GM21515 (cell line): ENCODE results near the gene RPTOR.

Source experiments
- ATAC-seq: cut with Tn5 transposase; IDR thresholded peaks from one replicate; pipeline ENCODE4 v1.9.1; 2021; ENCODE audit not compliant: unreplicated experiment

The RPTOR gene

DNA sequence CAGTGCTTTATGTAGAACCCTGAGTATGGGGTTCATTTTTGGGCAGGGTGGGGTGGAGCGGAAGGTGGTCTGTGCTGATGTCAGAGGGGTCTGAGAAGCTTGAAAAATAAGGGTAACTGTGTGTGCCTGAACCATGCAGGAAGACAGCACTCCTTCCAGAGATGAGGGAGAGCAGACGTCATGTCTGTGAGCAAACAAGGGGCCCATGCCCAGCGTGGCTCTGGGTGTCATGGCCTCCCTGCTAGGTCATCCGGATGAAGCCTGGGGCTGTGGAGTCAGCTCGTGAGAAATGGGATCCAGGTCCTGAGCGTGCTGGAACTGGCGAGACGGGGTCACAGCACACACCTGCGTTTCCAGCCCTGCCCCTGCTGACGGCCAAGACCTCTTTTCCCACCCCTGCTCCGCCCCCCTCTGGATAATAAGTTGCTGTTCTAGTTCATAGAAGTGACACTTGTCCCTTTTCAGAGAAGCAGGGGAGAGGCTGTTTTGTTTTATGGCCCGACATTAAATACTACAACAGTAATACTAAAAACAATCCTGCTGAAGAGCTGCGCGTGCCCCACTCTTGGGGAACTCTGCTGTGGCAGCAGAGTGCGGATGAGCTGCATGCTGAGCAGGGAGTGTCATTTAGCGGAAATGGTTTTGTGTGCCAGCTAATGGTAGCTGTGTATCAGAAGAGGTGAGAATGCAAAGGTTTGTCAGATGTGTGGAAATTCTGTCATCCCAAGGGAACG, 92.6 kb downstream of the RPTOR start:
- no peak for ATAC-seq

DNA sequence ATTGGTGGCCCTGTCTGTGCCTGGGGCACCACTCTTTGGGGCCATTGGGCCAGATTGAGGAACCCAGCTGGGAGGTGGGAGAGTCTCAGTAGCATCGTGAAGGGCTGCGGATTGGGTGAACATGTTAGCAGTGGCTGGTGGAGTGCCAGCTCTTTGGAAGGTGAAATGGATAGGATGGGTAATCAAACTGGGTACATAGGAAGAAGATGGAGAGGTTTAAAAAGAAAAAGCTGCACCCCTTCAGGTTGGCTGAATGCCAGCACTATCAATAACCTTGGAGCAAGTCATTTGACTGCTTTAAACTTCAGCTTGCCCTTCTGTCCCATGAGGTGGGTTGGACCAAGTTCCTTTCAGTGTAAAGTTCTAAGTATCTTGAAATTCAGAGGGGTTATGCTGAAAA, 95.0 kb downstream of the RPTOR start:
- ATAC-seq = no peak

DNA sequence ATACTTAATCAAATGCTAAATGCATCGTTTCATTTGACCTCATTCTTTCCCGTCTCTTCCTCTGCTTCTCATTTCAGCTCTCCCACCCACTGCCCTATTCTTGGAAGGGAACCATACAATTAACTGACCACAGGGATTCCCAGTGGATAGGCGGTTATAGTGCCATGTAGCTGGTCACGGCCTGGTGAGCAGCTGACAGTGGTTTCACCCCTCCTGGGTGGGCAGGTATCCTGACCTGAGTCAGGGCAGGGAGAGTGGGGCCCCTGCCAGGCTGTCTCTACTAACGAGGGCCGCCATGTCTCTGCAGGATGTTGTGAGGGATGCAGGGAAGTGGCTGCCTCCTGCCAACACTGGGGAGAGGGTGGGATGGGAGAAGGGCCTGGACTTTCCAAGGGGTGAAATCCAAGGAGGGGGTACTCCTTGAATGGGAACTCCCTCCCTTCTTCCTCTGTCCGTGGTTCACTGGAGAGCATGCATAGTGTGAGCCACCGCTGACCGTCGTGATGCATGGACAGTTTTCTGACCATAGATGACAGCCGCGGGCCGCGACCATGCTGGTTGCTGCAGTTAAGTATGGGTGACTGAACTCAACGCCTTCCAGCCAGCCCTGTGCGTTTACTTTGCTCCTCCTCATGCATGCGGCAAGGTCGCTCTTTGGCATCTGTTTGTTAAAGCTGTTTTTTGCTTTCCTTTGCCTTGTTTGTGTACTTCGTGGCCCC, 95.9 kb downstream of the RPTOR start:
- no peak for ATAC-seq

DNA sequence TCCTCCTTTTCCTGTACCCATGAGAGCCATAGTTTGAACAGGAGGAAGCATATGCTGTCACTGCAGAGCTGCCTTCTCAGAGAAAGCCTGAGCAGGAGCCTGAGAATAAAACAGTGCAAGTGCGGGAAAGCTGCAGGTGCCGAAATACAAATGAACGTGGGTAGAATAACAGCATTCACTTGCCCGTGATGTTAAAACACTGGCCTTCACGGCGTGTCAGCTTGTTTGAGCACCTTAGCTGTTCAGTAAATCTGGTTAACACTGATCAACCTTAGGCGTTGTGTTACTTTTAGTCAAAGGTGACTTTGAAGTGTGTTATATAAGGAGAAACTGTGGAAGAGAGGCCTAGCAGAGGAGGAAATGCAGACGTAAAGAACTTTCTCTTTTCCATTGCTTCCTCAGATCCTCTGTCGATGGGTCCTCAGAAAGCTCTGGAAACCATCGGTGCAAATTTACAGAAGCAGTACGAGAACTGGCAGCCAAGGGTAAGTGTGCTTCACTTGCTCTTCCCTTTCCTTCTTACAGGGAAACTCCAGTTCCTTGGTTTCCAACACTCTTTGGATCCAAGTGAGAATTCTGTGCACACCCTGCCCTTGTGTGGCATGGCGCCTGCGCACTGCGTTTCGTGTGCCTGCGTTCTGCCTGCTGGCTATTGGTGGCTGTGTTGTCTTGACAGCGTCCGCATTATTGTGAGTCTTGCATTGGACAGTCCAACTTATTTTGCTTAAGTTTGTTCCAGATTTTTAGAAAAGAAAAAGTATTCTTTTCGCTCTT, 98.9 kb downstream of the RPTOR start:
- no peak for ATAC-seq

DNA sequence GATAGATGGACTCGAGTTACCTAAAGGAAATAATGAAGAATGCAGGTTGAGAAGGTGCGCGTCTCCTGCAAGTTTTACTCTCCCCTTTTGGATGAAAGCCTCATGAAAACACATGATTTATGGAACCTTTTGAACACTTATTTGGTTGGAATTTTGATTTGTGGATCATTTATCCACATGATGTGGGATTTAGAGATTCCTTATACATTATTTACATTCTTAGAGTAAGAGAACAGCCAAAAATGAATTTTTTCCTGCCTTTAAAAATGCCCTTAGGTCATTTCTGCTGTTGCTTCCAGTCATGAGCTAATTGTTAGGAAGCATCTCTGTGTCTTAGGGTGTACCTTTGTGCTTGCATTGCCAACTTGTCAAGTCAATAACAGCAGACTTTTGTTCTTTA, 99.9 kb downstream of the RPTOR start:
- no peak for ATAC-seq

DNA sequence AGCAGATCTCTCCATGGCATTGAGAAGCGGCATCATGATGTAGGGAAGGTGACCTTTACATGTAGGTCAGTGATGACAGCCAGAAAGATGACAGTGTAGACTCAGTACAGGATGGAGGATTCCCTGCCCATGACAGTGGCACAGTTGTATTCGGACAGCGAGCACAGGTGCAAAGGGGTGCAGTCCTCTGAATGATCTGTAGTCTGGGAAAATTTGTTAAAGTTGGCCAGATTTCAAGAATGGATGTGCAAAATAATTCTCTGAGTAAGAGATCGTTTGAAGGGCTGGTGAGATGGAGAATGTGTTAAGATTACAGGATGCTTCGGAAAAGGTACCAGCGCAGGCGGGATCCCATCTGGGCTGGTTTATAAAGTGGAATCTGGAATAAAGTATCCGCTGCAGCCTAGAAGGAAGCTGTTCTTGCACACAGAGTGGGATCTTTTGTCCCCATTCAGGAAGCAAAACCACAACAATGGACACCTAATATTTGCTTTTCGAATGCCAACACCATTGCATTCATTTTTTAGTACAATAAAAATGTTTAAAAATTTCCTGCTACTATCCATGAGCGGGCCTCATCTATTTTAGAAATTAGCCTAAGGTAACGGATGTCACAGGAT, 101.2 kb downstream of the RPTOR start:
- ATAC-seq = no peak

DNA sequence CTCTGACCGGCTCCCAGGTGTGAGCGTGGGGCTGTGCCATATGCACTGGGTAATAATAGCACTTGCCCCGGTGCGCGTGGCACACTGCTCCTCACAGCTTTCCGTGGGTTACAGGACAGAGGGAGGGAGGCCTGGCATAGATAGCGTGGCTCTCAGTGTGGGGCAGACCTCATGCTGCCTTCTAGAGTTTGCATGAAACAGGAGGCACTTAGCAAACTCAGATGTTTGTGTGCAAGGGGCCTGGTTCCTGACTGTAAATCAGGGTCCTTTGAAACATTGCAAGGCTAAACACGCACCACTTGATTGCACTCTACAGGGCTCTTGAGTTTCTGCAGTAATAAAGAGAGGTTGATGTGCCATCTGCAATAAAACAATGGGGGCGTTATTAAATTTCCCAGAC, 101.7 kb downstream of the RPTOR start:
- ATAC-seq = no peak

DNA sequence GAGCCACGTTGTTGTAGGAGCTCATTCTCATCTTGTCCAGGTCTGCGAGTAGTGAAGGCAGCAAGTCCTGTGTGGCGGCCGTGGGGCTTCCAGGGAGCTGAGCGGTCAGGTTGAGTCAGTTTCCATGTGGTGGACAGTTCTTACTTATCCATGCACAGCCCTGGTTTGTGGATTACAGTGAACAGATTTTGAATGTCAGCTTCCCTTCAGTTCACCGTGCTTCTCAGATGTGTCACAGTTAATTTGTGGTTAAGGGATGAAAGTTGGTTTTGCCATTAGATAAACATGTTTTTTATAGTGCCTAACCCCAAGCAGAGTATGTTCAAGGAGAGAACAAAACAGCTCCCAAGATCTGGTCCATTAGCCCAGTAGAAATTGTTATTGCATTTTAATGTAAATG, 103.1 kb downstream of the RPTOR start:
- no peak for ATAC-seq

DNA sequence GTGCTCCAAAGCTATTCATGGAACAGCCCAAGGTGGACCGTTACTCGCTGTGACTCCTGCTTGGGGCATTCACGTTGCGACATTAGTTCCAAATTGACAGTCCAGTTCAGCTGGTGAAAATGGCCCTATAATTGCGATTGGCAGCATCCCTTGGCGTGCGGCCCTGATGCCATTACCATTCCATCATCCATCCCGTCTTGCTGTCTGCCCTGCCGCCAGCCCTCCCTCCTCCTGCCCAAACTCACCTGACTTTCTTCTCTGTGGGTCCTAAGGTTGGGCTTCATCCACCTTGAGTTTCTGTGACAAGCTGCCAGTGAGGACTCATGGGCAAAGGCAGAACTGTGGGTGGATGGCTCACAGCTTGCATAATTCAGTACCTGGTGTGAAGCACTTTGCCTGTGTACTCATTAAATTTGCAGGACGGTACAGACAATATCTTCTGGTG, 104.6 kb downstream of the RPTOR start:
- ATAC-seq = no peak

DNA sequence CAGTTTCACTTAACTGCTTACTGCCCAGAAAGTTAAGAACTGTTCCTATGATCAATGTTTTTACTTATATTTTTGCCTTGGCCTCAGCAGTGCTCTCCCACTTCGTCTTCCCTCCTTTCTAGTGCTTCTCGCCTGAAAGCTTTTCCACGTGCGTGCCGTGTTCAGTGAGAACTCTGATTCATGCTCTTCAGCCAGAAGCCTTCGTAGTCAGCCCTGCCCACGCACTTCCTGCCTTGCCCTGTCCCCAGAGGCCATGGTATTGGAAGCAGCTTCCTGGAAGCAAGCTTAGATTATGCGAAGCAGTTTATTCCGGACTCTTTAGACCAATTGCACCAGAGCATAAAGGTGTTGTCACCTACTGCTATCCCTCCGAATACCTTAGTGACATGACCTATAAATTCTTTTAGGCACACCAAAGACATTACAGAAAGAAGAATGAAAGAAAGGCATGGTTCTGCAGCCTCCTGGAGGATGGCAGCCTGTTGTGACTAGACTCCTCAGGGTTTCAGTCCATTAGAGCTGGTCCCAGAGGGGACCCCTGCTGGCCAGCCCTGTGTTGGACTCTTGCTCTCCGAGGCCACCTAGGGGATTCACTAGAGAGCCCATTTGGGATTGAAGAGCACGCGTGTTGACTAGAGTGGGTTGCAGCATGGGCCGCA, 105.2 kb downstream of the RPTOR start:
- ATAC-seq = no peak

DNA sequence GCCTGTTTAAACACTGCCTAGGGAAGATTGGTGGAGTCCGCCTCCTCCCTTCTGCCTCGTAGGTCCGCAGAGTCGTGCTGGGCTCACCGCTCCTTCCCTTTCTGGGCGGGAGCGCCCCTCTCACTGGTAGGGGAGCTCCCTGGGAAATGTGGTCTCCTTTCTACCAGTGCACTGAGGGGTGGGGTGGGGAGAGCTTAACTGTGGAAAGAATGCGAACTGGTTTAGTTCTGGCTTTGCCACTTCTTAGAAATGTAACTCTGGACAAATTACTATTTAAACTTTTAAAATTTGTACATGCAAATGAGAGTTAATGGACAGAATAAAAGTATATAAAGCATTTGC, 105.7 kb downstream of the RPTOR start:
- no peak for ATAC-seq

DNA sequence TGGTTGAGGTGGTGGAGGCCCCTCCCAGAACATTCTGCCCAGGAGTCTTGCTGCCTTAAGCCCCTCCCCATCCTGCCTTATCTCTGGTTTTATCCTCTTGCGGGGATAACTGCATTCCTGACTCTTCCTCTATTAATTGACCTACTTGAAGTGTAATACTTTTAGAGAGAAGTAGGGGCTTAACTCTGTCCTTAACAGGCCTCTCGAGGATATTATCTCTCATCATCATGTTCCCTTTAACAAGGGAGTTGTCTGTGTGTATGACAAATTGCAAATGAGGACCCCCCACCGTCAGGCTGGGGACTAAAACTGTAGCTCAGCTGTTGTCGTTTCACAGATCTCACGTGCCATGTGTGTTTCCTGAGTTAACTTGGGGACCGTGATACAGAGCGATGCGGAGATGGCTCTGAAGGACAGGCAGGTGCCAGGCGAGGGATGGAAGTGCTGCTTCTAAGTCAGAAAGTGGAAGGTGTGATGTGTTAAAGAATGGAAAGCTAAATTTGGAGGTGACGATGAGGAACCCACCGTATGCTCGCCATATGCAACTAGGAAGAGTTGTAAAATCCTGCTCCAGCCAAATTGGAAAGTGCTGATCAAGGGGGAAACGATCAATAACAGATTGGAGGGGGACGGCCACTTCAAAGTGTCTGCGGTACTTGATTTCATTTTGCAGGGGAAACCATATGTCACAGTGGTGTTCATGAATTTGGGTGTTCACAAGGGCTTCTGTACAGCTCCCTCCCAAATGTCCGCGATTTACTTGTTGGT, 106.3 kb downstream of the RPTOR start:
- no peak for ATAC-seq

DNA sequence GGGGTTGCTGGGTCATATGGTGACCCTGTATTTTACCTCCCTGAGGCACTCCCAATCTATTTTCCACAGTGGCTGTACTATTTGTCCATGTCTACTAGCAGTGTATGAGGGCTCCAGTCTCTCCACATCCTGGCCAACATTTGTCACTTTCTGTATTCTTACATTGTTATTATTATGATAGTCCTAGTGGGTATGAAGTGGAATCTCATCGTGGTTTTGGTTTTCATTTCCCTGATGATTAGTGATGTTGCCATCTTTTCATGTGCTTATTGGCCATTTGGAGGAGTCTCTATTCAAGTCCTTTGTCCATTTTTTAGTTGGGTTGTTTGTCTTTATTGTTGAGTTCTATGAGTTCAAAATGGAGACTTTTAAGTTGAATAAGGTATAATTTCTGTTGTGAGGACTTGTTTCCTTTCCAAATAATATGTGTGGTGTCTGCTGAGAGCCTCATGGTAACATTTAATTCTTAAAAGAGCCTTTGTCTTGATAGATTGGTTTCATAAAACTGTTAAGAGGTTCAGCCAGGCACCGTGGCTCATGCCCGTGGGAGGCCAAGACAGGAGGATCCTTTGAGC, 108.2 kb downstream of the RPTOR start:
- ATAC-seq = no peak

DNA sequence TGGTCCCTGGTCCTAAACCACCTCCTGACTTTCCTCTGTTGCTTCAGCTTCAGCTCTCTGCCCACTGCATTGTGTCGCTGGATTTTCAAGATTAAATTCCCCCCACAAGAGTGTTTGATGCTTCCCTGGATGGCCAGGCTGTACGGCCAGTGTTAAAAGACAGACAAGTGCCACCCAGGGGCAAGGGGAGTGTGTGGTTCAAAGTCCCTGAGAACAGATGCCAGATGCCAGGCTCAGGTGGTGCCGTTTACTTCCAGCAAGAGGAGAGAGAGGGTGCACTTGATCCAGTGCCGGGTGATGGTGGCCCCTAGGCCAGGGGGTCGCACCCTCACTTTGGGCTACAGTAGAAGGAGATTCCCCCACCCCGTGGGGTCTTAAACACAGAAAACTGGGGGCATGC, 109.2 kb downstream of the RPTOR start:
- no peak for ATAC-seq

DNA sequence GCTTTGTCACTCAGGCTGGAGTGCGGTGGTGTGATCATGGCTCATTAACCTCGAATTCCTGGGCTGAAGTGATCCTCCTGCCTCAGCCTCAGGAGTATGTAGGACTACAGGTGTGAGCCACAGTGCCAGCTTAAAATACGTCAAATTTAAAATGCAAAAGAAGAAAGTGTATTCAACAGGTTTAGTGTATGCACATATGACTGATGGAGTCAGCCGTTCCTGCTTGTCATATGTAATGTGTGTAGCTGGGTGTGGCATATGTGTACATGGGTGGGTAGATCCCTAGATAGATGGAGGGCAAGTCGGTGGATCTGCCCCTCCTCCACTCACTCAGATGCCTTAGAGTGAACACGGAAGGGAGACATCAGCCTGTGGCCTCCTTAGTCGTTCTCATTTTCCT, 111.0 kb downstream of the RPTOR start:
- ATAC-seq = no peak

DNA sequence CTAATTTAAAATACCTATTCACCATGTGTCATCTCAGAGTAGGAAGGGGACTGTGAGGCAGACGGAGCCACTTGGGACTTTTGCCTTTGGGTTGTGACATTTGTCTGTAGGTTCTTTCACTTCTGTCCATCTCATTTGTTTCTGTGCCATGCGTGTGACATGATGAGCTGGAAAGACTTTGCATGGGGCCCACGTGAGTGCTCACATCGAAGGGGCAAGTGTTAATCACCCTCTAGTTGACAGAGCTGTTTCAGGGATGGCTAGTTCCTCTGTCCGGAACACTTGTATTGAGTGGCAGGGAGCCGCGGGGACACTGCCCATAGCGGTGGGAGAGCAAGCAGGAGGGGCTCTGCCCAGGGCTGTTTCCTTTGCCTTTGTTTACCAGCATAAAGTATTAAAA, 112.0 kb downstream of the RPTOR start:
- no peak for ATAC-seq

DNA sequence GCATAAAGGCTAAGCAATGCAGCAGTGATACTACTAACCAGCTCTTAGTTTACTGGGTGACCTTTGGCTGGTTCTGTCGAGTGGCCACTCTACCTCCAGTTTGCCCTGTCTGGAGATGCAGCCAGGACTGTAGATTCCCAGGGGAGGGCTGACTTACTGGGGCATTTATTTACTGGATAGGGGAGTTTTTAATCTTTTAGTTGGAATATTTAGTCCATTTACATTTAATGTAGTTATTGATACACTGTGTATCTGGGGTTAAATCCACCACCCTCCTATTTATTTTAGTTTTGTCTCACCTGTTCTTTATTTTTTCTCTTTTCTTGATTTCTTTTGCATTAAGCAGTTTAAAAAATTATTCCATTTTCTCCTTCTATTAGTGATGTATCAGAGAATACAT, 112.9 kb downstream of the RPTOR start:
- ATAC-seq = no peak

DNA sequence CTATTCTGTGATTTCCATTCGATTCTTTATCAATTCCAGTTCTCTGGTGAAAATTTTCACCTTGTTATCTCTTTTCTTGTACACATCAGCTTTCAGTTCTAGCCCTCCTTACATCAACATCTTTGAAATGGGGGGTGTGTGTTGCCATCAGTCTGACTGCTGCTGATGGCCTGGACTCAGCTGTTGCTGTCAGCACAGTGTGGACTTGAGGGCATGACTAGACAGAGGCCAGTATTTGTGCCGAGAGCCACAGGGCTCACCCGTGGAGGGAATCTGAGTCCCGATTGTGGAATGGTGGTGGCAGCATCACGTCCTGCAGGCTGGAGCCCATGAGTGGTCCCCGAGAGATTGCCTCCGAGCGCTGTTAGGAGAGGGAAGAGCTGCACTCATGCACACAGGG, 114.2 kb downstream of the RPTOR start:
- ATAC-seq = no peak

DNA sequence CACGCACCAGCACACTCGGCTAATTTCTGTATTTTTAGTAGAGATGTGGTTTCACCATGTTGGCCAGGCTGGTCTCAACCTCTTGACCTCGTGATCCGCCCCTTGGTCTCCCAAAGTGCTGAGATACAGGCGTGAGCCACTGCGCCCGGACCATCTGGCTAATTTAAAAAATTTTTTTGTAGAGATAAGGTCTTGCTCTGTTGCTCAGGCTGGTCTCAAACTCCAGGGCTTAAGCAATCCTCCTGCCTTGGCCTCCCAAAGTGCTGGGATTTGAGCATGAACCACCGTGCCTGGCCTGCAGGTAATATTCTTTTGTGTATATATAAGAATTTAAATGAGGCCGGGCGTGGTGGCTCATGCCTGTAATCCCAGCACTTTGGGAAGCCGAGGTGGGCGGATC, 115.0 kb downstream of the RPTOR start:
- no peak for ATAC-seq
